Prostate gland (tissue), 2 donors: ENCODE measurements around the gene S100A5.
"Not testable (repeated sequence)": the region's sequence is repeated elsewhere in the genome, so short reads cannot be mapped to it uniquely, and the experiment has no call there.

Experiments
- POLR2A ChIP-seq: fragments of 450-650 bp; IDR thresholded peaks from one replicate; pipeline ENCODE4 v1.6.1; 2016; ENCODE audit warnings: antibody characterized with exemption, mild to moderate bottlenecking
- TF ChIP-seq, protein P1 (sequence below), 4 experiments: fragments of 200-600 bp in 2 of 4; fragments of 450-650 bp in 2 of 4; sonication (generic) in 2 of 4; IDR thresholded peaks; 1 replicate in 3 of 4; 2 replicates in 1 of 4; pipeline ENCODE4 v1.5.1; 2016 to 2019; ENCODE audit warnings: antibody characterized with exemption in 4 of 4, mild to moderate bottlenecking in 2 of 4, moderate library complexity in 2 of 4

- TF ChIP-seq, protein P1, sequence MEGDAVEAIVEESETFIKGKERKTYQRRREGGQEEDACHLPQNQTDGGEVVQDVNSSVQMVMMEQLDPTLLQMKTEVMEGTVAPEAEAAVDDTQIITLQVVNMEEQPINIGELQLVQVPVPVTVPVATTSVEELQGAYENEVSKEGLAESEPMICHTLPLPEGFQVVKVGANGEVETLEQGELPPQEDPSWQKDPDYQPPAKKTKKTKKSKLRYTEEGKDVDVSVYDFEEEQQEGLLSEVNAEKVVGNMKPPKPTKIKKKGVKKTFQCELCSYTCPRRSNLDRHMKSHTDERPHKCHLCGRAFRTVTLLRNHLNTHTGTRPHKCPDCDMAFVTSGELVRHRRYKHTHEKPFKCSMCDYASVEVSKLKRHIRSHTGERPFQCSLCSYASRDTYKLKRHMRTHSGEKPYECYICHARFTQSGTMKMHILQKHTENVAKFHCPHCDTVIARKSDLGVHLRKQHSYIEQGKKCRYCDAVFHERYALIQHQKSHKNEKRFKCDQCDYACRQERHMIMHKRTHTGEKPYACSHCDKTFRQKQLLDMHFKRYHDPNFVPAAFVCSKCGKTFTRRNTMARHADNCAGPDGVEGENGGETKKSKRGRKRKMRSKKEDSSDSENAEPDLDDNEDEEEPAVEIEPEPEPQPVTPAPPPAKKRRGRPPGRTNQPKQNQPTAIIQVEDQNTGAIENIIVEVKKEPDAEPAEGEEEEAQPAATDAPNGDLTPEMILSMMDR (IDR thresholded peaks at IDR 0.05) = not testable (repeated sequence)
- TF ChIP-seq POLR2A = not testable (repeated sequence)
Observed at GRCh38 chr1:153520137-153520691, 20.5 kb downstream of the S100A5 start.
